Neuron (in vitro differentiated cells): ENCODE measurements around the gene GALNTL6.

Source experiments
- H2AFZ ChIP-seq: one replicate; pipeline ENCODE4 v1.6.1; 2013; ENCODE audit warnings: low read depth, mild to moderate bottlenecking, inconsistent platforms, low read length, moderate library complexity
- H3K27me3 ChIP-seq: one replicate; pipeline ENCODE4 v1.6.1; 2013; ENCODE audit warnings: low read length; ENCODE audit not compliant: insufficient read depth
- H3K36me3 ChIP-seq: one replicate; pipeline ENCODE4 v1.6.1; 2013; ENCODE audit warnings: low read length; ENCODE audit not compliant: insufficient read depth
- H3K4me1 ChIP-seq: one replicate; pipeline ENCODE4 v1.6.1; 2013; ENCODE audit warnings: low read length; ENCODE audit not compliant: insufficient read depth
- H3K4me3 ChIP-seq: 2 replicates; pipeline ENCODE4 v1.5.1; 2013; ENCODE audit warnings: mild to moderate bottlenecking, low read length, moderate library complexity
- H3K9me3 ChIP-seq: one replicate; pipeline ENCODE4 v1.6.1; 2013; ENCODE audit warnings: low read length

Gene GALNTL6

GRCh38 chr4:171812665-171813525, at the start of gene GALNTL6:
Gene GALNTL6 (plus strand): TSS chr4:171813404.
- Histone ChIP-seq H3K4me1 (peaks cover 10% of the 10 kb centered on the region), H3K27me3 (peaks cover 14% of the 10 kb centered on the region), H3K36me3 (no peaks in the 10 kb centered on the region), H2AFZ (peak within 1 kb of the TSS; percentile 90), H3K4me3 (peak within 1 kb of the TSS; percentile 50), H3K9me3 (no peaks in the 10 kb centered on the region)

- H3K36me3 ChIP-seq, result no peaks in the 10 kb centered on the region
- no peaks in the 10 kb centered on the region for H3K9me3 ChIP-seq
- H3K4me1 ChIP-seq, result no peaks in the 10 kb centered on the region
- H2AFZ ChIP-seq, result no peak overlapping the region
- no peaks in the 10 kb centered on the region for H3K27me3 ChIP-seq
- no peak overlapping the region for H3K4me3 ChIP-seq
These were observed 47.7 kb upstream of the GALNTL6 start for GRCh38 chr4:171765514-171765913.

- Histone ChIP-seq H3K4me1 (no peaks in the 10 kb centered on the region), H3K36me3 (no peaks in the 10 kb centered on the region), H3K4me3 (no peak overlapping the region), H3K27me3 (no peaks in the 10 kb centered on the region), H3K9me3 (no peaks in the 10 kb centered on the region), H2AFZ (no peak overlapping the region)
These were observed 38.5 kb upstream of the GALNTL6 start for GRCh38 chr4:171774642-171775190.

DNA sequence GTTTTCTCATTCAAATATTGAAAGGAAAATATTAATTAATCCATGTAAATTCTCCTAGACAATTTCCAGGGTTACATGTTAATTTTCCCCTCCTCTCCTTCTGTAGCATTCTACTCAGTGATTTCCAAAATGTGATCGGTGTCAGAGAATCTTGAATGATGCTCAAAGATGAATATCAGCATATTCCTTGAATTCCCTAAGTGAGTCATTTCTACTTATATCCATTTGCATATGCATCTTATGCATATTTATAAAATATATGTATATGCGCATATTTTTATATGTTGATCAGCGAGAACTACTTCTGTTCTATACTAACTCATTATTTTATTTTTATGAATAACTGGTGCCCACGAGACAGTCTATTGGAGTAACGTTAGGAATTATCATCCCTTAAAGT, 33.9 kb upstream of the GALNTL6 start:
- H3K4me1 ChIP-seq, result no peaks in the 10 kb centered on the region
- peaks cover 3% of the 10 kb centered on the region for H3K9me3 ChIP-seq
- no peak overlapping the region for H2AFZ ChIP-seq
- no peak overlapping the region for H3K4me3 ChIP-seq
- H3K36me3 ChIP-seq, result no peaks in the 10 kb centered on the region
- no peaks in the 10 kb centered on the region for H3K27me3 ChIP-seq

DNA sequence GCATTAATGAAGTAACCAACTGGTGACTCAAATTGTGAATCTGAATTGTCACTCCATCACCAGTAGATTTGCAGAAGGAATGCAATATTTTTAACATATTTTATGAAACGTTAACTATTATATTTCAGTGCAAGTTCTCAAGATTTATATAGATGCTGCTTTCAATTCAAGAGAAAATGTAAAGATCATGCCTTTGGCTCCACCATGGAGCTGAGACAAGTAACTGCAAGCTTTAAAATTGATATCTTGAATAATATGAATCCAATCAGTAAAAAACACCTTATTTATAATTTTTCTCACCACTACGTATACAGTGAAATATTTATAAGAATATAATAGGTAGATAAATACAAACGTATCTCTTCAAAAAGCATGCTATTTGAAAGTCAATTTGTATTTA, 27.8 kb upstream of the GALNTL6 start:
- no peaks in the 10 kb centered on the region for H3K4me1 ChIP-seq
- no peak overlapping the region for H2AFZ ChIP-seq
- no peaks in the 10 kb centered on the region for H3K27me3 ChIP-seq
- H3K36me3 ChIP-seq, result no peaks in the 10 kb centered on the region
- H3K4me3 ChIP-seq, result no peak overlapping the region
- peaks cover 3% of the 10 kb centered on the region for H3K9me3 ChIP-seq

GRCh38 chr4:171793723-171794122, 19.5 kb upstream of the GALNTL6 start:
- H3K9me3 ChIP-seq, result no peaks in the 10 kb centered on the region
- no peak overlapping the region for H2AFZ ChIP-seq

GRCh38 chr4:171794528-171794927, 18.7 kb upstream of the GALNTL6 start:
- no peaks in the 10 kb centered on the region for H3K9me3 ChIP-seq
- H3K4me3 ChIP-seq, result no peak overlapping the region
- H3K4me1 ChIP-seq, result no peaks in the 10 kb centered on the region
- H3K36me3 ChIP-seq, result no peaks in the 10 kb centered on the region
- H2AFZ ChIP-seq, result no peak overlapping the region
- no peaks in the 10 kb centered on the region for H3K27me3 ChIP-seq

More at GRCh38 chr4:171793723-171794122, 19.5 kb upstream of the GALNTL6 start:
- Histone ChIP-seq H3K4me1 (no peaks in the 10 kb centered on the region), H3K27me3 (no peaks in the 10 kb centered on the region), H3K4me3 (no peak overlapping the region), H3K36me3 (no peaks in the 10 kb centered on the region)

GRCh38 chr4:171809854-171810253, 3.4 kb upstream of the GALNTL6 start:
- H2AFZ ChIP-seq, result no peak overlapping the region
- no peak overlapping the region for H3K4me3 ChIP-seq
- no peaks in the 10 kb centered on the region for H3K36me3 ChIP-seq
- H3K4me1 ChIP-seq, result peaks cover 10% of the 10 kb centered on the region
- H3K9me3 ChIP-seq, result no peaks in the 10 kb centered on the region
- H3K27me3 ChIP-seq, result peaks cover 14% of the 10 kb centered on the region

GRCh38 chr4:171812333-171812664, 905 bp upstream of the GALNTL6 start:
- Histone ChIP-seq H3K27me3 (peaks cover 14% of the 10 kb centered on the region), H3K4me1 (peaks cover 10% of the 10 kb centered on the region), H3K9me3 (no peaks in the 10 kb centered on the region), H3K4me3 (peak overlapping the region; percentile 50), H2AFZ (peak overlapping the region; percentile 90), H3K36me3 (no peaks in the 10 kb centered on the region)

- H3K36me3 ChIP-seq, result no peaks in the 10 kb centered on the region
- H3K4me3 ChIP-seq, result peak overlapping the region; percentile 50
- H2AFZ ChIP-seq, result peak overlapping the region; percentile 90
- no peaks in the 10 kb centered on the region for H3K9me3 ChIP-seq
- H3K4me1 ChIP-seq, result peaks cover 14% of the 10 kb centered on the region
- peaks cover 14% of the 10 kb centered on the region for H3K27me3 ChIP-seq
These were observed 484 bp downstream of the GALNTL6 start for GRCh38 chr4:171813526-171814250.

DNA sequence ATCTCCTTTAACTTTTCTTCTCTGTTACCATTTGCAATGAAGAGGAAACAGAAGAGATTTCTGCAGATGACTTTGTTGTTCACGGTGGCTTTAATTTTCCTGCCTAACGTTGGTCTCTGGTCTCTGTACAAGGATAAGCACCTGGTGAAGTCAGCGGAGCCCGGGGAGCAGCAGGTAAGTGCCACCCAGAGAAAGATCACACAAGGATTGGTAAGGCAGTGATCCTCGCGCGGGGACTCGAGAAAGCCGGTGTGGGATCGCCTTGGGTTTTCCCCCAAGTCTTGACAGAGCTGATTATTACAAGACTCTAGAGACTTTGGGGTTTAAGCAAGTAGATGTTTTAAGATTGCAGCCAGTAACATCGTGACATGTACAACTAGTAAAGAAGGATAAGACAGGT, 1.3 kb downstream of the GALNTL6 start:
- H3K4me1 ChIP-seq, result peaks cover 23% of the 10 kb centered on the region
- H3K36me3 ChIP-seq, result no peaks in the 10 kb centered on the region
- H3K9me3 ChIP-seq, result no peaks in the 10 kb centered on the region
- H3K27me3 ChIP-seq, result peaks cover 14% of the 10 kb centered on the region
- no peak overlapping the region for H3K4me3 ChIP-seq
- H2AFZ ChIP-seq, result no peak overlapping the region

DNA sequence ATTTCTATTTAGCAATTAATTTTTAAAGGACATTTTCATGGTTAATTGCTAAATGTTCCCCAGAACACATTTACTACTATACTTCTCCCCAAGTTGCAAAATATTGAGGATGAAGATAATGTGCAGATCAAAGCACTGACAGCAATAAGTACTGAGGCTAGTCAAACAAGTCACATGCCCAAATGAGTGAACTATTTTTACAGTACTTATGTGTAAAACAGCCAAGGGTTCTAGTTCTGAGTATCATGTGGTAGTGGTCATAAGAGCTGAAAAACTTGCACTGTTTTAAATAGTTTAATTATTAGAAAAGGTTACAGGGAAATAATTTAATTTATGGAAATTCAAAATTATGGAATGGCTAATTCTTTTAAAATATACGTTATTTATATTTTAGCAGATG, 3.8 kb downstream of the GALNTL6 start:
- Histone ChIP-seq H3K9me3 (no peaks in the 10 kb centered on the region), H3K4me1 (peaks cover 26% of the 10 kb centered on the region), H3K27me3 (peaks cover 10% of the 10 kb centered on the region), H3K4me3 (no peak overlapping the region), H2AFZ (no peak overlapping the region), H3K36me3 (no peaks in the 10 kb centered on the region)

GRCh38 chr4:171834640-171835039, 21.4 kb downstream of the GALNTL6 start:
- Histone ChIP-seq H2AFZ (no peak overlapping the region), H3K36me3 (no peaks in the 10 kb centered on the region), H3K4me3 (no peak overlapping the region), H3K9me3 (no peaks in the 10 kb centered on the region), H3K27me3 (no peaks in the 10 kb centered on the region), H3K4me1 (no peaks in the 10 kb centered on the region)
